Measurements from ENCODE around the gene PRPF31.

GRCh38 chr19:54102421-54103169 is 13.0 kb upstream of the PRPF31 start, which contains the start of gene NDUFA3:
- no peak for TF ChIP-seq SUZ12 (IDR thresholded peaks at IDR 0.05)
- peak; percentile 23; the same call in 1 of the 2 replicates for TF ChIP-seq ELF4 (IDR thresholded peaks at IDR 0.05)
- no peak for TF ChIP-seq FOXK2 (IDR thresholded peaks at IDR 0.05)
- no peak; the same call in 1 of the 2 replicates for TF ChIP-seq FOXM1 (IDR thresholded peaks at IDR 0.05; ENCODE audit: borderline replicate concordance)
- TF ChIP-seq SP1 (IDR thresholded peaks at IDR 0.05): no peak
- no peak for TF ChIP-seq NFRKB (IDR thresholded peaks at IDR 0.05)
- no peak for TF ChIP-seq L3MBTL2 (conservative IDR thresholded peaks at IDR 0.05)
- no peak for TF ChIP-seq BHLHE40 (IDR thresholded peaks at IDR 0.05; ENCODE audit: borderline replicate concordance)
- no peak for TF ChIP-seq HDGF (IDR thresholded peaks at IDR 0.05; ENCODE audit: borderline replicate concordance)
- no peak for TF ChIP-seq TARDBP (IDR thresholded peaks at IDR 0.05)
- no peak for TF ChIP-seq PKNOX1 (IDR thresholded peaks at IDR 0.05)
